CD4-positive, alpha-beta T cell treated with Interleukin-6 at 100 ng/mL for 8 hours (primary cell): ENCODE measurements around the gene CTAGE4.
"Not testable (repeated sequence)": the region's sequence is repeated elsewhere in the genome, so short reads cannot be mapped to it uniquely, and the experiment has no call there.

ENCODE experiments used
- DNase-seq: peaks from one replicate; pipeline ENCODE4 v3.0.0-alpha.2; 2020; ENCODE audit warnings: mixed read lengths, low spot score

CTAGE4 gene

DNA sequence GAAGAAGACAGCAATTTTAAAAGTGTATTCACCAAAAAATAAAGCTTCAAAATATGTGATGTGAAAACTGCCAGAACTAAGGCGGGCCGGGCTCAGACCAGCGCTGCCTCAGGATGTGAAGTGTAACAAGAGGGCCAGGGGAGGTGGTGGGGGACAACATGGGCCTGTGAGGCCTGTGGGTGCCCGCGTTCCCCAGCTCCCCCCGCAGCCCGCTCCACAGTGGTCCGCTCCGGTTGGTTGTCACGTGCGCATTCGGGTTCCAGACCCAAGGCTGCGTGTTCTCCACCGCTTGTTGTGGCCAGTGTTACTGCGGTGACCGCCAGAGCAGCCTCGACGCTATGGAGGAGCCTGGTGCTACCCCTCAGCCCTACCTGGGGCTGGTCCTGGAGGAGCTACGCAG, at the start of gene CTAGE4:
Gene CTAGE4 (plus strand): TSS at position 301 of the 400 bp plus-strand sequence. CDS start 38 bp downstream, at position 339.
- DNase-seq, result not testable (repeated sequence)

GRCh38 chr7:144134116-144134515, 49.1 kb upstream of the CTAGE4 start:
- no peak for DNase-seq

GRCh38 chr7:144137501-144137900, 45.8 kb upstream of the CTAGE4 start:
- no peak for DNase-seq

- no peak for DNase-seq
Measured at GRCh38 chr7:144142187-144142586, 41.1 kb upstream of the CTAGE4 start.

DNA sequence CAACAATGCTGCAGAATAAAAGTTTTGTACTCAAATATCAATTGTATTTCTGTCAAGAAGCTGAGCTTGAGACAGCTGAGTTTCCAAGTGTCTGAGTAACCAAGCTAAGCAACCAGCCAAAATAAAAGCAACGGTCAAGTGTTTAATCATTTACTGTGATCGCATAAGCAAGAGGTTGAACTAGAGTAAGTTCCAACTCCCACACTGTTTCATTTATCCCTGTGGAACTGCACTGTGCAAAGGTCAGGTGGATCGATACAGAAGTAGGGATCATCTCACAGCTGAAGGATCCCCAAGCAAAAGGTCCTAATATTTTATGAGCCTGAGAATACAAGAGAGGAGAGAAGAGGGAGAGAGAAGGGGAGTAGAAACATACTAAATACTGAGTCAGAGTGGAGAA, 38.8 kb upstream of the CTAGE4 start:
- no peak for DNase-seq

- no peak for DNase-seq
Measured at GRCh38 chr7:144148224-144148827, 34.9 kb upstream of the CTAGE4 start.

- no peak for DNase-seq
Measured at GRCh38 chr7:144158861-144159260, 24.4 kb upstream of the CTAGE4 start.

DNA sequence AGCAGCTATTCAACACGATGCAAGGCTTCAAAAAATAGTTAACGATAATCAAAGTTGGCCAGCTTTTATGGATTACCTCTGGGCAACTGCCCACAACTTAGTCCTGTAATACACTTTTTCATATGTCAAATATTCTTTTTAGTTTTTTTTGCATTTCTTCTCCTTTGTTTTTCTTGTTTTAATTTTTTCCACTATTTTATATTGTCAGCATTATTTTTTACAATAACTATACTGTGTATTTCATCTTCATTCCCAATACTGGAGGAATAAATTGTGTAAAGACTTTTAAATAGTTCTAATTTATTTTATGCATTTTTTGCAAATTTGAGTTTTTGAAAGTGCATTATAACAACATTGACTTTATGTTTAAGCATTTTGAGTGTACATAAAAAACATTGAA, 18.5 kb upstream of the CTAGE4 start:
- DNase-seq, result no peak

- not testable (repeated sequence) for DNase-seq
Measured at GRCh38 chr7:144171594-144172350, 11.5 kb upstream of the CTAGE4 start.

DNA sequence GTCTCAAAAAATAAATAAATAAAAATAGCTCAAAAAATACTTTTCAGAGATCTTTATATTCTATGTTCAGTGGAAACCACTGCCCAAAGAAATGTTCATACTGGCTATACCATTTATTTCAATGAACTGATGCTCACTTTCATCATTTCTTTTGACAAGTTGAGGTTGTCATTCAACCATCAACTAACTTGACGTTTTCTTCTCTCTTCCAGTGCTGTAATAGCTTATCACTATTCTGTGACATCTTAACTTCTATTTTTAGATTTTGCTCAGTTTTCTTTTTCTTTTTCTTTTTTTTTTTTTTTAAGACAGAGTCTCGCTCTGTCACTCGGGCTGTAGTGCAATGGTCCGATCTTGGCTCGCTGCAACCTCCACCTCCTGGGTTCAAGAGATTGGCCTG, 8.7 kb upstream of the CTAGE4 start:
- DNase-seq, result no peak

DNA sequence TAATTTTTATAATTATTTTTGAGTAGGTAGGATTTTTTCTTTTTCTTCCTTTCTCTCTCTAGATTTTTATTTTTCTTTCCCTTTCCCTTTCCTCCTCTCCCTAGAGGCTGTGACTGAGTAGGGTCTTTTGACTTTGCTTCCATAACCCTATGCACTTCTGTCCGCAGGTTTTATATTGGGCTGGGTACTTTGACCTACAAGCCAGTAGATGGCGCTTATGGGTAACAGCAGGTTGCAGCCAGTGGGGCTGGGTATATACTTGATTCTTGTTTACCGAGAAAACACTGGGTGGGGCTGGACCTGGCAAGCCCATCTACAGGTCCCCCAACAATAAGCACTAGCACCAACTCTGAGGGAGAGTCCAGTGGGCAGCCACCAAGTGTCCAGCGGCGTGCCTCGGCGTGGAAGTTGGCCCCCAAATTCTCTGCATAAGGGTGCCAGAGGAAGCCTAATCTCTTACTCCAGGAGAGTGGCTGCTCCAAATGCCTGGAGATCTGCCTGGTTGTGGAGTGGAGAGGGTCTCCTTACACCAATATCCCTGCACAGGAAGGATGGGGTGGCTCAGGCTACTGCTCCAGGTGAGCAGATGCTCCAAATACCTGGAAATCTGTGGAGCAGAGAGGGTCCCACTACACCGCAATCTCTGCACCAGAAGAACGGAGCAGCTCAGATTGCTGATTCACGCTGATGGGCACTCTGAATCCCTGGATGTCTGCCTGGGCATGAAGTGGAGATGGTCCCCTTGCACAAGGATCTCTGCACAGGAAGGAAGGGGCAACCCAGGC, 4.7 kb upstream of the CTAGE4 start:
- DNase-seq, result peak; percentile 40

DNA sequence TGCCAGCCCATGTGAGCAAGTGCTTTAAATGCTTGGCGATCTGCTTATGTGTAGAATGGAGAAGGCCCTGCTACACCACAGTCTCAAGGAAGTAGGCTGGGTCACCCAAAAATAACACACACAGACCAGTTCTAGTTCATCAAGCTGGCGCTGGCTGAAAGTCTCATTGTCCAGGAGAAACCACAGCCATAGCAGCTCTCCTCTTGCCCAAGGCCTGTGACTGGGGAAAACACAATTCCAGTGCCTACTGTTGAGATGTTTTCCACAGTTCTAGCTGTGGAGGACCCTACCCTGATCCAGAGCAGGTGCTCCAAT, 4.1 kb upstream of the CTAGE4 start:
- DNase-seq, result not testable (repeated sequence)

GRCh38 chr7:144187848-144188247, 4.6 kb downstream of the CTAGE4 start:
- DNase-seq, result not testable (repeated sequence)

- not testable (repeated sequence) for DNase-seq
Measured at GRCh38 chr7:144188578-144189171, 5.4 kb downstream of the CTAGE4 start.

DNA sequence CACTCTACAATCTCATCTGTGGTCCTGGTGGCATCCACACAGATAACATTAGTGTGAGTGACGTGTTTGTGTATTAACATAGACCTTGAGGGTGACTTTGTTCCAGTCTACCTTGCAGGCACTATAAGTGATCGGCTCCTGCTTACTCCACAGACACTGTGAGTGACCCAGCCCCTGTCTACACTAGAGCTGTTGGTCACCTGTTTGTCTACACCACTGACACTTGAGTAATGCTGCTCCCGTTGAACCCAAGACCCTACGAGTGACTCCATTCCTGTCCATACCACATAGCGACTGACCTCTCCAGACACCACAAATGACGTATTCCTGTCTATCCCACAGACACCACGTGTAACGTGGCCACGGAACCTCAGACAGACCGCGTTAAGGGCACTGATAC, 10.5 kb downstream of the CTAGE4 start:
- not testable (repeated sequence) for DNase-seq

- DNase-seq, result not testable (repeated sequence)
Measured at GRCh38 chr7:144194453-144194852, 11.2 kb downstream of the CTAGE4 start.

DNA sequence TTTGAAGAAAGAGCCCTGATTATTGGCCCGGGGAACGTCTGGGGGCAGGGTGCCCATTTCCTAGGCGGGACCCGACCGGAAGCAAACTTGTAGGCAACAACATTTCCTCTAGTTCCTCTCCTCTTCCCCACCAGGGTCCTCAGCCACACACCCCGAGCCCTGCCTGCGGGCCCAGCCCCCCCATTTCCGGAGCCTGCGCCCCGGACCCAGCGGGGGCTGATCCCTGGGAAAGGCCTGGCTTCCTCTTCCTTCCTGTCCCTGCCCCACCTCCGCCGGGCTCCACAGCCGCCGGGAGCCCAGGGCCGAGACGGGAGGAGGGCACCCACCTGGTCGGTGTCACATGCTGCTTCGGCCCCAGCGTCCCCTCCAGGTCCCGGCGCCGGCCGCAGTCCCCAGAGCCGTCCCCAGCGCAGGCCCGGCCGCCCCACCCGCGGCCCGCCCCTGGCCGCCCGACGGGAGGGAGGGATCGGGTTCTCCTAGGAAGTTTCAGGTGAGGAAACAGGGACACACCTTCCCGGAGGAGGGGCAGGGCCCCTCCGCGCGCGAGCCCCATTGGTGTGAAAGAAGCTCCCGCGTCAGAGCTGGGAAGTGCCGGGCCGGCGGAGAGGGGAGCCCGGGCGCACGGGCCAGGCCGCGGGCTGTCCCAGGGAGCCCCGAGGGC, 12.1 kb downstream of the CTAGE4 start, which contains the start of gene ARHGEF35:
Gene ARHGEF35 (minus strand): TSS at position 622 of the 661 bp plus-strand sequence. CDS start 7,450 bp downstream, outside the sequence.
- not testable (repeated sequence) for DNase-seq

GRCh38 chr7:144198934-144199333, 15.7 kb downstream of the CTAGE4 start:
- DNase-seq, result not testable (repeated sequence)

GRCh38 chr7:144201978-144202377, 18.7 kb downstream of the CTAGE4 start:
- not testable (repeated sequence) for DNase-seq

GRCh38 chr7:144203086-144203485, 19.8 kb downstream of the CTAGE4 start:
- DNase-seq, result not testable (repeated sequence)

DNA sequence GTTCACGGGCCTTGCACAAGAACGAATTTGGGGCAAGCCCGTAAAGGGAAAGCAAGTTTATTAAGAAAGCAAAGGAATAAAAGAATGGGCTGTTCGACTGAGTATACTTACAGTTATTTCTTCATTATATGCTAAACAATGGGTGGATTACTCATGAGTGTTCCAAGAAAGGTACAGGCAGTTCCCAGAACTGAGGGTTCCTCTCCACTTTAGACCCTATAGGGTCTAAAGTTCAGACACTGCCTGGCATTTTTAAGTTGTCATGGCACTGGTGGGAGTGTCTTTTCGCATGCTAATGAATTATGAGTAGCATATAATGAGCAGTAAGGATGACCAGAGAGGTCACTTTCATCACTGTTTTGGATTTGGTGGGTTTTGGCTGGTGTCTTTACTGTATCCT, 22.0 kb downstream of the CTAGE4 start:
- not testable (repeated sequence) for DNase-seq

GRCh38 chr7:144217200-144217599, 33.9 kb downstream of the CTAGE4 start:
- DNase-seq, result not testable (repeated sequence)
